Lower leg skin (tissue), 3 donors: Measurements from ENCODE around the gene TUBD1.

Experiments used
- CTCF ChIP-seq, 3 donors: fragments of 450-650 bp; IDR thresholded peaks; one replicate each; pipeline ENCODE4 v1.5.1; 2016; ENCODE audit warnings: antibody characterized with exemption in 3 of 3, mild to moderate bottlenecking in 3 of 3, moderate library complexity in 2 of 3
- POLR2A ChIP-seq, 2 donors: fragments of 450-650 bp; IDR thresholded peaks; one replicate each; pipeline ENCODE4 v1.6.1; 2016 to 2017; ENCODE audit warnings: antibody characterized with exemption in 2 of 2, mild to moderate bottlenecking in 1 of 2, moderate library complexity in 1 of 2

- TF ChIP-seq CTCF (IDR thresholded peaks at IDR 0.05) (no peak), POLR2A (IDR thresholded peaks at IDR 0.05) (no peak)
Observed at GRCh38 chr17:59884861-59885260, 7.9 kb downstream of the TUBD1 start.
